Lung (tissue), 12 donors: ENCODE results near the gene RGS16. TPM values are rescaled to one million over a fixed set of nuclear protein-coding genes. Genes with fewer than 3 reads are reported as not detected.
"Not testable (repeated sequence)": the region's sequence is repeated elsewhere in the genome, so short reads cannot be mapped to it uniquely, and the experiment has no call there.

Experiments
- ATAC-seq: fragments of 200-7000 bp; cut with Tn5 transposase; one replicate; pipeline ENCODE4 v1.9.1; 2020; ENCODE audit warnings: moderate number of reproducible peaks; ENCODE audit not compliant: insufficient read depth, low FRiP score
- DNase-seq, 3 donors: peaks; one replicate each; pipeline ENCODE4 v3.0.0-alpha.2; 2013 to 2017
- H3K27ac ChIP-seq, 2 donors: one replicate each; pipeline ENCODE4 v1.5.1; 2013; ENCODE audit warnings: mild to moderate bottlenecking in 2 of 2, moderate library complexity in 2 of 2, control low read depth in 1 of 2, inconsistent platforms in 1 of 2, low read depth in 1 of 2, low read length in 1 of 2
- H3K27me3 ChIP-seq, 3 donors: one replicate each; pipeline ENCODE4 v1.5.1; 2013; ENCODE audit warnings: low read length in 2 of 3; ENCODE audit not compliant: control insufficient read depth in 3 of 3, insufficient read depth in 3 of 3
- H3K36me3 ChIP-seq, 4 donors: one replicate each; pipeline ENCODE4 v1.5.1; 2013; ENCODE audit warnings: low read length in 4 of 4, mild to moderate bottlenecking in 1 of 4, moderate library complexity in 1 of 4; ENCODE audit not compliant: control insufficient read depth in 4 of 4, insufficient read depth in 4 of 4
- H3K4me1 ChIP-seq, 5 donors: one replicate each; pipeline ENCODE4 v1.5.1; 2013; ENCODE audit warnings: low read length in 5 of 5, mild to moderate bottlenecking in 2 of 5, moderate library complexity in 1 of 5; ENCODE audit not compliant: control insufficient read depth in 5 of 5, insufficient read depth in 5 of 5
- H3K4me3 ChIP-seq: one replicate; pipeline ENCODE4 v1.5.1; 2013; ENCODE audit warnings: mild to moderate bottlenecking, control low read depth, moderate library complexity
- H3K9ac ChIP-seq, 2 donors: one replicate each; pipeline ENCODE4 v1.5.1; 2013; ENCODE audit warnings: low read length in 2 of 2, control low read depth in 1 of 2; ENCODE audit not compliant: insufficient read depth in 1 of 2
- H3K9me3 ChIP-seq, 4 donors: one replicate each; pipeline ENCODE4 v1.5.1; 2013; ENCODE audit warnings: low read length in 3 of 4, mild to moderate bottlenecking in 1 of 4, moderate library complexity in 1 of 4; ENCODE audit not compliant: control insufficient read depth in 4 of 4, insufficient read depth in 3 of 4
- CTCF ChIP-seq: IDR thresholded peaks from 2 replicates; pipeline ENCODE4 v1.5.1; 2012; ENCODE audit warnings: mild to moderate bottlenecking; ENCODE audit errors: control extremely low read depth, extremely low read depth
- WGBS, 2 donors: extraction: QIAGEN DNeasy Blood & Tissue Kit; methylation state at CpG; one replicate each; pipeline ENCODE4 v1.1.7; 2013; 5-methylcytosine and 5-hydroxymethylcytosine counted together
- polyA plus RNA-seq, 2 donors: library from polyadenylated mRNA; stranded (reverse); fragments of 200-250 nt; gene quantifications; one replicate each; pipeline ENCODE4 v1.2.1, GENCODE V29; 2013
- total RNA-seq, 2 donors: library from RNA; depleted of rRNA in 1 of 2; stranded (reverse); fragments of >200 nt in 1 of 2; gene quantifications; one replicate each; pipeline ENCODE4 v1.2.1, GENCODE V29; 2014 to 2021
- donor health status: control.
- donor health status: control.
- donor health status: Bipolar disorder and iron deficiency.
- donor health status: healthy.
- donor health status: DM: yes; HTN: yes; CAD: no.

The RGS16 gene
- total and polyA plus RNA-seq, 4 donors, result 12.3 to 26.6 (median 15.0) TPM

- H3K27ac ChIP-seq, result no peak overlapping the region
- TF ChIP-seq CTCF, result no peak
- WGBS, 2 donors, result 84 to 85% methylated on average over 11 of the region's 11 CpGs
- no peak for DNase-seq
- H3K27me3 ChIP-seq, result no peaks in the 10 kb centered on the region
- no peaks in the 10 kb centered on the region for H3K36me3 ChIP-seq
- peaks cover 0 to 1% (median 0%) of the 10 kb centered on the region in 4 donors for H3K9me3 ChIP-seq
- H3K9ac ChIP-seq, result no peak overlapping the region
- H3K4me1 ChIP-seq, result peaks cover 0 to 6% (median 2%) of the 10 kb centered on the region in 5 donors
- no peak for ATAC-seq
- no peak overlapping the region for H3K4me3 ChIP-seq
These were observed 29.6 kb upstream of the RGS16 start for GRCh38 chr1:182633657-182634281.

GRCh38 chr1:182633031-182633430 lies 28.8 kb upstream of the RGS16 start:
- no peak overlapping the region for H3K9ac ChIP-seq
- H3K27me3 ChIP-seq, result no peaks in the 10 kb centered on the region
- no peak overlapping the region for H3K4me3 ChIP-seq
- H3K4me1 ChIP-seq, result peaks cover 0 to 6% (median 2%) of the 10 kb centered on the region in 5 donors
- DNase-seq (no peak), ATAC-seq (no peak)
- no peaks in the 10 kb centered on the region for H3K36me3 ChIP-seq
- H3K27ac ChIP-seq, result no peak overlapping the region
- no peak for TF ChIP-seq CTCF
- peaks cover 0 to 1% (median 0%) of the 10 kb centered on the region in 4 donors for H3K9me3 ChIP-seq

- not testable (repeated sequence) for ATAC-seq
- 27 to 51% methylated on average over 12 of the region's 12 CpGs for WGBS, 2 donors
These were observed 28.3 kb upstream of the RGS16 start for GRCh38 chr1:182632441-182632857.

GRCh38 chr1:182631954-182632353 lies 27.8 kb upstream of the RGS16 start:
- WGBS, 2 donors, result 65 to 84% methylated on average over 1 of the region's 1 CpG
- H3K9me3 ChIP-seq, result peaks cover 0 to 1% (median 0%) of the 10 kb centered on the region in 4 donors

More at GRCh38 chr1:182632441-182632857, 28.3 kb upstream of the RGS16 start:
- not testable (repeated sequence) for H3K36me3 ChIP-seq, H3K4me3 ChIP-seq, H3K4me1 ChIP-seq, H3K9ac ChIP-seq, H3K27ac ChIP-seq, H3K9me3 ChIP-seq, DNase-seq, H3K27me3 ChIP-seq

More at GRCh38 chr1:182631954-182632353, 27.8 kb upstream of the RGS16 start:
- Histone ChIP-seq H3K36me3 (no peaks in the 10 kb centered on the region), H3K27me3 (no peaks in the 10 kb centered on the region), H3K4me1 (peaks cover 0 to 6% (median 2%) of the 10 kb centered on the region in 5 donors), H3K4me3 (no peak overlapping the region), H3K9ac (no peak overlapping the region), H3K27ac (no peak overlapping the region)
- ATAC-seq, result no peak
- no peak for DNase-seq
- no peak for TF ChIP-seq CTCF
